B cell (primary cell): Measurements from ENCODE around the gene STK11.

ENCODE experiments used
- CTCF ChIP-seq: fragments of 200-600 bp; IDR thresholded peaks from one replicate; pipeline ENCODE4 v1.8.0; 2022; ENCODE audit warnings: antibody characterized with exemption, mild to moderate bottlenecking
- EZH2 ChIP-seq: IDR thresholded peaks from 2 replicates; pipeline ENCODE4 v1.6.1; 2012; ENCODE audit warnings: borderline replicate concordance, low read depth, mild to moderate bottlenecking, moderate library complexity, low read length; ENCODE audit not compliant: insufficient read depth, poor library complexity, severe bottlenecking

- TF ChIP-seq CTCF (no peak), EZH2 (no peak)
Measured at GRCh38 chr19:1245494-1246264, 40.1 kb downstream of the STK11 start.
